ENCODE measurements around the gene SLC9A9. TPM values are rescaled to one million over a fixed set of nuclear protein-coding genes. Genes with fewer than 3 reads are reported as not detected.

The SLC9A9 gene
- total RNA-seq, 3 donors from 2014 or later (not counting 1 experiment from before 2014, with no cell fraction given): 24.0 to 29.1 (median 27.2) TPM

DNA sequence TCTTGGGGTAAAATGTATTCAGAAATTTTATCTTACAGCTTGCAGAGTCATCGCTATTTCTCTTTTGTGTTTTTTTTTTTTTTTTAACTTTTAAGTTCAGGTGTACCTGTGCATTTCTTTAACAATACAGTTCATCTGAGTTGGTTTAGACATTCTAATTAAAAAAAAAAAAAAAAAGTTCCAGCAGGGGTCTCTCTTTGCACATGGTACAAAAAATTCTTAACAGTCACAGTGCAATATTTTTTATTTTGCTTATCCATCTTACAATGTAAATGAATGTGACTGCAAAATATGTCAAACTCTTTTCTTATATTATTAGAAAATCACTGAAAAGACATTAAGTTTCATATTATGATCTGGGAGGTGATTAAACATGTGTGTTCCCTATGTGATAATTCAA, 47.5 kb upstream of the SLC9A9 start:
- Mint-ChIP-seq H3K27ac (no peak overlapping the region), H3K9me3 (no peaks in the 10 kb centered on the region), H3K4me3 (no peak overlapping the region), H3K36me3 (no peaks in the 10 kb centered on the region), H3K4me1 (no peaks in the 10 kb centered on the region), H3K27me3 (ENCODE audit: low read depth in 2 of 2) (peaks cover 7 to 12% of the 10 kb centered on the region in 2 donors)
- H3K27me3 ChIP-seq (ENCODE audit: control insufficient read depth, insufficient read depth, low read length): no peaks in the 10 kb centered on the region
- no peaks in the 10 kb centered on the region for H3K4me1 ChIP-seq (ENCODE audit: control insufficient read depth, insufficient read depth, low read length)
- H3K27ac ChIP-seq (ENCODE audit: low read length): no peak overlapping the region
- WGBS (ENCODE audit: insufficient coverage): no CpG with 5 or more reads among the region's 1 CpG
- H3K4me3 ChIP-seq (ENCODE audit: low read length): no peak overlapping the region
- ATAC-seq (no peak), DNase-seq (peak in 1 of 2 donors; percentile 4)
- TF ChIP-seq, protein P1, sequence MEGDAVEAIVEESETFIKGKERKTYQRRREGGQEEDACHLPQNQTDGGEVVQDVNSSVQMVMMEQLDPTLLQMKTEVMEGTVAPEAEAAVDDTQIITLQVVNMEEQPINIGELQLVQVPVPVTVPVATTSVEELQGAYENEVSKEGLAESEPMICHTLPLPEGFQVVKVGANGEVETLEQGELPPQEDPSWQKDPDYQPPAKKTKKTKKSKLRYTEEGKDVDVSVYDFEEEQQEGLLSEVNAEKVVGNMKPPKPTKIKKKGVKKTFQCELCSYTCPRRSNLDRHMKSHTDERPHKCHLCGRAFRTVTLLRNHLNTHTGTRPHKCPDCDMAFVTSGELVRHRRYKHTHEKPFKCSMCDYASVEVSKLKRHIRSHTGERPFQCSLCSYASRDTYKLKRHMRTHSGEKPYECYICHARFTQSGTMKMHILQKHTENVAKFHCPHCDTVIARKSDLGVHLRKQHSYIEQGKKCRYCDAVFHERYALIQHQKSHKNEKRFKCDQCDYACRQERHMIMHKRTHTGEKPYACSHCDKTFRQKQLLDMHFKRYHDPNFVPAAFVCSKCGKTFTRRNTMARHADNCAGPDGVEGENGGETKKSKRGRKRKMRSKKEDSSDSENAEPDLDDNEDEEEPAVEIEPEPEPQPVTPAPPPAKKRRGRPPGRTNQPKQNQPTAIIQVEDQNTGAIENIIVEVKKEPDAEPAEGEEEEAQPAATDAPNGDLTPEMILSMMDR (IDR thresholded peaks at IDR 0.05): peak; percentile 32
- intact Hi-C loops (cut with micrococcal nuclease): no loop called here
- H3K9me3 ChIP-seq (ENCODE audit: control insufficient read depth, insufficient read depth, low read length): no peaks in the 10 kb centered on the region
- H3K36me3 ChIP-seq (ENCODE audit: control insufficient read depth, insufficient read depth, low read length): no peaks in the 10 kb centered on the region

DNA sequence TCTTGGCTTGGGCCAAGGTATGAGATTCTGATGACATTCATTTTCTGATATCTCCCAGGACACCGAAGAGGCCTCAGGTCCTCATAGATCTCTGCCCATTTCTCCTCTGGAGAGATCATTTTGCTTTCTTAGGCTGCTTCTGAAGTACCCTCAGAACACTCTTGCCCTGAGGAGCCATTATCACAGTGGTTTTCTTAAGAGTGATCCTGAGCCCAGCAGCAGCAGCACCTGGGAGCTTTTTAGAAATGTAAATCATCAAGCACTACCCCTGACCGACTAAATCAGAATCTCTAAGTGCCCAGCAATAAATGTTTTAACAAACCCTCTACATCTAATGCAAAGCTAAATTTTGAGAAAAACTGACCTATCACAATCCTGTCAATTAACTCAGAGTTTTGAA, 40.6 kb upstream of the SLC9A9 start:
- no peak overlapping the region for H3K27ac ChIP-seq (ENCODE audit: low read length)
- 92% methylated on average over 2 of the region's 2 CpGs for WGBS (ENCODE audit: insufficient coverage)
- TF ChIP-seq, protein P1 (IDR thresholded peaks at IDR 0.05): no peak
- Mint-ChIP-seq H3K27me3 (ENCODE audit: low read depth in 2 of 2) (peaks cover 10 to 24% of the 10 kb centered on the region in 2 donors), H3K4me1 (peaks cover 0 to 4% of the 10 kb centered on the region in 2 donors), H3K36me3 (no peaks in the 10 kb centered on the region), H3K4me3 (no peak overlapping the region), H3K9me3 (no peaks in the 10 kb centered on the region), H3K27ac (no peak overlapping the region)
- no peaks in the 10 kb centered on the region for H3K4me1 ChIP-seq (ENCODE audit: control insufficient read depth, insufficient read depth, low read length)
- no peaks in the 10 kb centered on the region for H3K36me3 ChIP-seq (ENCODE audit: control insufficient read depth, insufficient read depth, low read length)
- H3K9me3 ChIP-seq (ENCODE audit: control insufficient read depth, insufficient read depth, low read length): no peaks in the 10 kb centered on the region
- no peak for ATAC-seq
- intact Hi-C loops (cut with micrococcal nuclease): no loop called here
- DNase-seq: no peak
- H3K27me3 ChIP-seq (ENCODE audit: control insufficient read depth, insufficient read depth, low read length): no peaks in the 10 kb centered on the region
- H3K4me3 ChIP-seq (ENCODE audit: low read length): no peak overlapping the region

DNA sequence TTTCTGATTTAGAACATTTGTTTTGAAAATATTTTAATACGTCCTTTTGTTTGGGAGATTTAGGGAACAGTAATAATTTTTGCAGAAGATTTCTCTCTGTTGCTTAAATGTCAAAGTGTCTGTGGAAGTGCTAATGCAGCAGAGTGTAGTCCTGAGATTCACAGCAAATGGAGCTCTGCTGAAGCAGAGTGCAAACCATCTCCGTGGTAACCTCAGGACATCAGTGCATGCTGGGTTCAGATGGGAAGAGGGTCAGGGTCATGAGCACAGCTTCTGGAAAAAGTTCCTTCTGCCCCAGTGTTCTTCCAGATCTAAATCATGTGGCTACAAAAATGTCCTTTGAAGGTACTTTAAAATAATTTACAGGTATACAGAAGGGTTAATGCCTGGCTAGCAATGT, 39.9 kb upstream of the SLC9A9 start:
- DNase-seq: no peak
- no peaks in the 10 kb centered on the region for H3K27me3 ChIP-seq (ENCODE audit: control insufficient read depth, insufficient read depth, low read length)
- Mint-ChIP-seq H3K36me3 (no peaks in the 10 kb centered on the region), H3K27ac (no peak overlapping the region), H3K27me3 (ENCODE audit: low read depth in 2 of 2) (peaks cover 13 to 30% of the 10 kb centered on the region in 2 donors), H3K4me3 (no peak overlapping the region), H3K9me3 (no peaks in the 10 kb centered on the region), H3K4me1 (peaks cover 0 to 4% of the 10 kb centered on the region in 2 donors)
- no peaks in the 10 kb centered on the region for H3K4me1 ChIP-seq (ENCODE audit: control insufficient read depth, insufficient read depth, low read length)
- intact Hi-C loops (cut with micrococcal nuclease): no loop called here
- WGBS (ENCODE audit: insufficient coverage): 95% methylated on average over 2 of the region's 2 CpGs
- no peak for ATAC-seq
- TF ChIP-seq, protein P1 (IDR thresholded peaks at IDR 0.05): no peak
- H3K27ac ChIP-seq (ENCODE audit: low read length): no peak overlapping the region
- no peaks in the 10 kb centered on the region for H3K36me3 ChIP-seq (ENCODE audit: control insufficient read depth, insufficient read depth, low read length)
- H3K4me3 ChIP-seq (ENCODE audit: low read length): no peak overlapping the region
- no peaks in the 10 kb centered on the region for H3K9me3 ChIP-seq (ENCODE audit: control insufficient read depth, insufficient read depth, low read length)

DNA sequence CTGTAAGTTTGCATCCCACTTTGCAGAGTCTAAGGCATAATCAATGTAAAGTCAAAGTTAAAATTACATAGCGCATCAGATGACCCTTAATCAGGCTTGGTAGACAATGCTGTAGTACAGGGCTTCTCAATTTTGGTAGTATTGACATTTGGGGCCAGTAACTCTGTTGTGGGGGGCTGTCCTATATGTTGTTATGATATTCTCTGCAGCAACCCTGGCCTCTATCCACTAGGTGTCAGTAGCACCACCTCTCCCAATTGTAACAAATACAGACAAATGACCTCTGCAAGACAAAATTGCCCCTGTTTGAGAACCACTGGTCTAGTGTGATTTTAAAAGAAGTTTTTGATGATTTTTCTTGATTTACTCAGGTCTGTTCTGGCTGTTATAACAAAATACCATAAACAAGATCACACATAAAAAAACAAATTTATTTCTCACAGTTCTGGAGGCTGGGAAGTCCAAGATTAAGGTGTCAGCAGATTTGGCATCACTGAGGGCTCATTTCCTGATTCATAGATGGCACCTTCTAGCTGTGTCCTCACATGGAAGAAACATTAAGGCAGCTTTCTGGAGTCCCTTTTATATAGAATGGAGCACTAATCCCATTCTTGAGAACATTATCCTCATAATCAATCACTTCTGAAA, 37.6 kb upstream of the SLC9A9 start:
- Histone ChIP-seq H3K9me3 (ENCODE audit: control insufficient read depth, insufficient read depth, low read length) (no peaks in the 10 kb centered on the region), H3K4me1 (ENCODE audit: control insufficient read depth, insufficient read depth, low read length) (no peaks in the 10 kb centered on the region), H3K4me3 (ENCODE audit: low read length) (no peak overlapping the region), H3K36me3 (ENCODE audit: control insufficient read depth, insufficient read depth, low read length) (no peaks in the 10 kb centered on the region), H3K27ac (ENCODE audit: low read length) (no peak overlapping the region), H3K27me3 (ENCODE audit: control insufficient read depth, insufficient read depth, low read length) (no peaks in the 10 kb centered on the region)
- Mint-ChIP-seq H3K4me1 (peaks cover 0 to 4% of the 10 kb centered on the region in 2 donors), H3K4me3 (no peak overlapping the region), H3K36me3 (no peaks in the 10 kb centered on the region), H3K27ac (no peak overlapping the region), H3K27me3 (ENCODE audit: low read depth in 2 of 2) (peaks cover 15 to 45% of the 10 kb centered on the region in 2 donors), H3K9me3 (no peaks in the 10 kb centered on the region)
- intact Hi-C loops (cut with micrococcal nuclease): no loop called here
- DNase-seq (peak in 1 of 2 donors; percentile 62), ATAC-seq (peak; percentile 75 to 92 (median 83))
- 100% methylated on average over 1 of the region's 1 CpG for WGBS (ENCODE audit: insufficient coverage)
- TF ChIP-seq, protein P1 (IDR thresholded peaks at IDR 0.05): peak; percentile 71

All from natural killer cell (primary cell).